ENCODE measurements around the gene DDI1.

DNA sequence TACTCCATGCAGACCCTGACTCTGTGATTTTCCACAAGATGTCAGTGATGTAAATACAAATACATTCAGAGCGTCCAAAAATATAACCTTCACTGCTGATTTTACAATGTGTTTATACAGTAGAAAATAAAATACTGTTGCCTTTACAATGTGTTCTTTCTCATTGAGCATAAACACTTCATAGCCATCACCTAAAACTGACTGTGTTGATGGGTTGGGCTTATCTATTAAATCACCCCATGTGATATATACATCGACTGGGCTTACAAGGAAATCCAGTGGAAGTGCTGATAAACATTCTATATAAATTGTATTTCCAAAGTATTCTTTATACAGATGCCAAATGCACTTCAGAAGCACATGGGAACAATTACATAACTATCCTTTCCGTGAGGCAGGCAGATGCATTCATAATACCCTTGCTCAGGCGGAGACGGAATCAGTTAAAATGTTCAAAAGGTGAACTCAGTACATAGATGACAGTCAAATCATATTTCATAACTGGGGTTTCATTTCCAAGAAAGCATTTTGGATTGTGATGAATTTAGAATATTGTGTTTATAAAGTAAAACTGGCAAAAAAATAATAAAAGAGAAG is 27.7 kb downstream of the DDI1 start:
- TF ChIP-seq, protein P1, sequence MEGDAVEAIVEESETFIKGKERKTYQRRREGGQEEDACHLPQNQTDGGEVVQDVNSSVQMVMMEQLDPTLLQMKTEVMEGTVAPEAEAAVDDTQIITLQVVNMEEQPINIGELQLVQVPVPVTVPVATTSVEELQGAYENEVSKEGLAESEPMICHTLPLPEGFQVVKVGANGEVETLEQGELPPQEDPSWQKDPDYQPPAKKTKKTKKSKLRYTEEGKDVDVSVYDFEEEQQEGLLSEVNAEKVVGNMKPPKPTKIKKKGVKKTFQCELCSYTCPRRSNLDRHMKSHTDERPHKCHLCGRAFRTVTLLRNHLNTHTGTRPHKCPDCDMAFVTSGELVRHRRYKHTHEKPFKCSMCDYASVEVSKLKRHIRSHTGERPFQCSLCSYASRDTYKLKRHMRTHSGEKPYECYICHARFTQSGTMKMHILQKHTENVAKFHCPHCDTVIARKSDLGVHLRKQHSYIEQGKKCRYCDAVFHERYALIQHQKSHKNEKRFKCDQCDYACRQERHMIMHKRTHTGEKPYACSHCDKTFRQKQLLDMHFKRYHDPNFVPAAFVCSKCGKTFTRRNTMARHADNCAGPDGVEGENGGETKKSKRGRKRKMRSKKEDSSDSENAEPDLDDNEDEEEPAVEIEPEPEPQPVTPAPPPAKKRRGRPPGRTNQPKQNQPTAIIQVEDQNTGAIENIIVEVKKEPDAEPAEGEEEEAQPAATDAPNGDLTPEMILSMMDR (conservative IDR thresholded peaks at IDR 0.05; ENCODE audit: low read depth in 2 of 2), result no peak
- TF ChIP-seq CREB1 (CRISPR knock-in tag; IDR thresholded peaks at IDR 0.05; ENCODE audit: low read depth) (no peak), EZH2 (IDR thresholded peaks at IDR 0.05; ENCODE audit: low read depth, unreplicated experiment) (no peak), POLR2AphosphoS5 (IDR thresholded peaks at IDR 0.05; ENCODE audit: low read depth) (no peak), EZH2phosphoT487 (IDR thresholded peaks at IDR 0.05; ENCODE audit: unreplicated experiment) (no peak), JUNB (IDR thresholded peaks at IDR 0.05; ENCODE audit: unreplicated experiment) (no peak), STAT1 (IDR thresholded peaks at IDR 0.05; ENCODE audit: unreplicated experiment) (no peak), ZNF114 (CRISPR knock-in tag; IDR thresholded peaks at IDR 0.05) (no peak), NANOG (IDR thresholded peaks at IDR 0.05; ENCODE audit: borderline replicate concordance) (no peak)
- TF ChIP-seq, protein P2, sequence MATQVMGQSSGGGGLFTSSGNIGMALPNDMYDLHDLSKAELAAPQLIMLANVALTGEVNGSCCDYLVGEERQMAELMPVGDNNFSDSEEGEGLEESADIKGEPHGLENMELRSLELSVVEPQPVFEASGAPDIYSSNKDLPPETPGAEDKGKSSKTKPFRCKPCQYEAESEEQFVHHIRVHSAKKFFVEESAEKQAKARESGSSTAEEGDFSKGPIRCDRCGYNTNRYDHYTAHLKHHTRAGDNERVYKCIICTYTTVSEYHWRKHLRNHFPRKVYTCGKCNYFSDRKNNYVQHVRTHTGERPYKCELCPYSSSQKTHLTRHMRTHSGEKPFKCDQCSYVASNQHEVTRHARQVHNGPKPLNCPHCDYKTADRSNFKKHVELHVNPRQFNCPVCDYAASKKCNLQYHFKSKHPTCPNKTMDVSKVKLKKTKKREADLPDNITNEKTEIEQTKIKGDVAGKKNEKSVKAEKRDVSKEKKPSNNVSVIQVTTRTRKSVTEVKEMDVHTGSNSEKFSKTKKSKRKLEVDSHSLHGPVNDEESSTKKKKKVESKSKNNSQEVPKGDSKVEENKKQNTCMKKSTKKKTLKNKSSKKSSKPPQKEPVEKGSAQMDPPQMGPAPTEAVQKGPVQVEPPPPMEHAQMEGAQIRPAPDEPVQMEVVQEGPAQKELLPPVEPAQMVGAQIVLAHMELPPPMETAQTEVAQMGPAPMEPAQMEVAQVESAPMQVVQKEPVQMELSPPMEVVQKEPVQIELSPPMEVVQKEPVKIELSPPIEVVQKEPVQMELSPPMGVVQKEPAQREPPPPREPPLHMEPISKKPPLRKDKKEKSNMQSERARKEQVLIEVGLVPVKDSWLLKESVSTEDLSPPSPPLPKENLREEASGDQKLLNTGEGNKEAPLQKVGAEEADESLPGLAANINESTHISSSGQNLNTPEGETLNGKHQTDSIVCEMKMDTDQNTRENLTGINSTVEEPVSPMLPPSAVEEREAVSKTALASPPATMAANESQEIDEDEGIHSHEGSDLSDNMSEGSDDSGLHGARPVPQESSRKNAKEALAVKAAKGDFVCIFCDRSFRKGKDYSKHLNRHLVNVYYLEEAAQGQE (IDR thresholded peaks at IDR 0.05; ENCODE audit: unreplicated experiment), result no peak

Measured in GM23338 (cell line).